Astrocyte of the hippocampus (primary cell): ENCODE measurements around the gene TCF7.

Experiments used
- DNase-seq: peaks from one replicate; pipeline ENCODE4 v3.0.0; 2011; ENCODE audit warnings: low read depth, low spot score

The TCF7 gene

DNA sequence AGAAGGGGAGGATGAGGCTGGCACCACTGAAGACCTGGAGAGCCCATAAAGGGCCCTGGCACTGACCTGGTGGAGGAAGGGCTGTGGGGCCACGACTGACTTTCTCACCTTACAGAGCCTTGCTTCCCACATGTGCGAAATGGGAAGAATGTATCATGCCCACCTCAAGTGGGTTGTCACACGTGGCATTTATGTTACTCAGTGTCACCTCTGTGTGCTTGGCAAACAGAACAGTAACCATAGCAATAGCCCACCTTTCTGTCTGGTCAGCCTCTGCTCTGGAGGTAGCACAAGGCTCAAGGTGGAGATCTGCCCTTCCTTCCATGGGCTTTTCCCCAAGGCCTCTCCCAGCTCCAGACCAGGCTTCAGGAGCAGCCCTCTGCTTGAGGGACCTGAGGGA lies 16.7 kb downstream of the TCF7 start:
- no peak for DNase-seq

DNA sequence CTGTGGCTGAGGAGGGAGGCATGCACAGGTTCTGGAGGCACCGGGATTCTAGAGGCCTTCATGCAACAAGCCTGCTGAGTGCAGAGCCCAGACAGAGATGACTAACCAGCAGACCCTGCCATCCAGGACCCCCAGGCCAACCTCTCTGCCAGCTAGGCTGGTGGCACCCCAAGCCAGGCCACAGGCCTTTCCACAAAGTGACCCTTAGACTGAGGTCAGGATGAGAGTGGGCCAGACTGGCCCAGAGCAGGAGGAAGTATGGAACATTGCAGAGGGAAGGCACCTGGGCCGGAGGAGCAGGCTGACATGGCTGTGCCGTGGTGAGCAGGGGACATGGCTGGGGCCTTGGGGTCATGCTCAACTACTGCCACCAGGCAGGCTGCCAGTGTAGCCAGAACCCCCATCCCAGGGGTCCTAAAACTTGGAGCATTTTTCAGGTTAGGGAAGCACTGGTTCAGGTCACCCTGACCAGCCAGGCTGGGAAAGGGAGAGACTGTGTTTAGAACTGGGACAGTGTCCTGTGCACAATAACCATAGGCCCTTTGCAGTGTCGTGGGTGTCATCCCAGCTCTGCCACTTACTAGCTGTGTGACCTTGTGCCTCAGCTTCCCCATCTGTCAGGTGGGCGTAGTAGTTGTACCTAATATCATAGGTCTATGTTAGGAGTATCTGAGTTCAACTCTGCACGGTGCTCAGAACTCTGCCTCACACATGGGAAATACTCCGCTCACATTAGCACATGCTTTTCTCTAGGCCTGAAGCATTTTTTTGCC lies 17.3 kb downstream of the TCF7 start:
- DNase-seq = no peak

DNA sequence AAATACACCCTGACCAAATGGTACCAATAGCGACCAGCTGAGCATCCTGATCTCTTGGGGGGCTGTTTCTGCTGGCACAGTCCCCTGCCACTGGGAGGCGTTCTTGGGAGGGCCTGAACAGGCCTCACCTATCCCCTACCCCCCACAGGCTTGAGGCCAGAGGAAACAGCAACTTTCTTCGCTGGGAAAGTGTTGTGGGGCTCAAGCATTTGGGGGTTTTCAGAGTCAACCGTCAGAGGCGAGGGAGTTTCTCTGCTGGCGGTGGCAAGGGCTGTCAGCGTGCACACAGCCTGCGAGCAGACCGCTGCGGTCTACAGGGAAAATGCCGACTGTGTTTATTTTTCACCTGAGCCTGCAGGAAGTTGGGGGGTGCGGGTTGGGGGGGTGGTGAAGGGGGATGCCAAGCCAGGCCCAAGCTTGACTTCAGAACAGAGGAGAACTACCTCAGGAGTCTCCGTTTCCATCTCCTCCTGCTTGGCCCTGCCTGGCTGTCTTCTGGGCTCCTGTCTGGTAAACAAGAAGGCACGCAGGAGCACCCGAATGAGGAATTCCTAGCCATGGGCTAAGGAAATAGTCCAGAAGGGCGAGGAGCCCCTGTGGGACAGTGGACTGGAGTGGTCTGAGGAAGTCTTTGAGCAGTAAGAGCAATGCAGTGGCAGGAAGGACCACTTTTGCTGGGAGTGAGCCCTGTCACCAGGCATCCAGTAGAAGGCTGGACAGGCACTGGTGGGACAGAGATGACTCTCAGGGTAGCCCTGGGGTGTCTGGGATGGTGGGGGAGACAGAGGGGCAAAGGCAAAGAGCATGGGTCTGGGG lies 18.1 kb downstream of the TCF7 start:
- no peak for DNase-seq

DNA sequence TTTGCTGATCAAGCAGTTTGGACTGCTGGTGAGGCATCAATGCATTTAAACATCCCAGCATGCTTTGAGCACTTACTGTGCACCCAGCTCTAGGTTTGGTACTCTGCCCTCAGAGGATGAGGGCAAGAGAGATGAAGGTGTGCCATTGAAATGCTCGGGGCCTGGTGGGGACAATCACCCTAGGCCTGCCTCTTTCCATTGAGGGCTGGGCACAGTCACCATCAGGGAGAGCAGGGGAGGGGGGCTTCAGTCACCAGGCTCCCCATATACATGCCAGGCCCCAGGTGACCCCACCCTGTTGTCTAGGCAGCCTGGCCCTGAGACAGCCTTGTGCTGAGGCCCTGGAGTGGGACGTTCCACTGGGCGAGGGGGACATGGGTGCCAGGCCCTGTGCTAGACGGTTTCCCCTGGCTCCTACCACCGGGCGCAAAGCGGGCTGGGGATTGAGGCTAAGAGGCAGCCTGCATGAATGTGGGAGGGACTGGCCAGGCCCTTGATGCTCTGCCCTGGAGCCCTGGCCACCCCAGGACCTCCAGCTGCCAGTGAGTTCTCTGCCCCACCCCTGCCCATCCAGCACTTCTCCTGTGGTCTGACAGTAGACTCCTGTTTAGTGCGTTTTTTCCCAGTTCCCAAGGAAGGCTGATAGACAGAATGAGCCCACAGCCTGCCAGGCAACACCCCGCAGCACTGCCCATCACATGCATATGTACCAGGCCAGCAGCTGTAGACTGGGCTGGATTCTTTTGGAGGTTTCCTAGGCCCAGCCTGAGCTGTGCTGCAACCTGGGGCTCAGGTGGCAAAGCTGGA lies 18.9 kb downstream of the TCF7 start:
- DNase-seq = no peak

DNA sequence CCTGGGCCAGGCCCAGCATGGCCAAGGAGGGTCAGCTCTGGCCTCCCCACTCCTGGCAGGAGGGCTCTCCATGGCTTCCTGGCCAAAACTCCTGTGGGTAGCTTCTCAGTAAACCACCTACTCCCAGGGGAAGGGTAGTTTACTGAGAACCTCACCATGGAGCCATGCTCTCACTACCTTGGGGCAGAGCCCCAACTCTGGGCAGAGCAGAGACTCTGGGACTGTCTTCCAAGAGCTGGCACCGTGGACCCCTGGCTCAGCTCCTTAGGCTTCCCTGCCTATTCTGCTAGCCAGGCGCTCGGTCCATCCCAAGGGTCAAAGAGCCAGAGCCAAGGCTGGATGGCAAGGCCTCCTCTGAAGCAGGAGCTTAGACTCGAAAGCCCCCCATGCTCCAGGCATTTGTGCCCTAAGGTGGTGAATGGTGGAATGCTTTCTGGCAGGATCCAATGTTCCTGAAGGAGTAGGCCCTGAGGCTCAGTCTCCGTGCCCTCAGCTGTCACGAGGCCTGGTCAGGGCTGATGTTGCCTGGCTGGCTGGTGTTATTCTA lies 19.6 kb downstream of the TCF7 start:
- no peak for DNase-seq

DNA sequence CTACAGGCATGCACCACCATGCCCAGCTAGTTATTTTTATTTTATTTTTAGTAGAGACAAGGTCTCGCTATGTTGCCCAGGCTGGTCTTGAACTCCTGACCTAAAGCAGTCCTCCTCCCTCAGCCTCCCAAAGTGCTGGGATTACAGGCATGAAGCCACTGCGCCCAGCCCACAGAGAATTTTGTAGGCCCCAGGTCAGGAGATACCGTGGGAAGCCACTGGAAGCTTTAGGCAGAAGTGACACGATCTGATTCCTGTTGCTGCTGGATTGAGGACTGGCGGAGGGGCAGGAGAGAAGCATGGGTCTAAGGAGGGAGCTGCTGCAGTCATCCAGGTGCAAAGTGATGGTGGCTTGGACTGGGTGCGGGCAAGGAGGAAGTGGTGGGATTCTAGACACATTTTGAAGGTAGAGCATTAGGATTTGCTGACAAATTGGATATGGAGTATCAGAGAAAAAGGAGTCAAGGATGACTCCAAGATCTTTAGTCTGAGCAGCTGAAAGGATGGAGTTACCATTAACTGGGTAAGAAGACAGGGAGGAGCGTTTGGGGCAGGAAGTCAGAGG lies 20.7 kb downstream of the TCF7 start:
- DNase-seq = no peak

DNA sequence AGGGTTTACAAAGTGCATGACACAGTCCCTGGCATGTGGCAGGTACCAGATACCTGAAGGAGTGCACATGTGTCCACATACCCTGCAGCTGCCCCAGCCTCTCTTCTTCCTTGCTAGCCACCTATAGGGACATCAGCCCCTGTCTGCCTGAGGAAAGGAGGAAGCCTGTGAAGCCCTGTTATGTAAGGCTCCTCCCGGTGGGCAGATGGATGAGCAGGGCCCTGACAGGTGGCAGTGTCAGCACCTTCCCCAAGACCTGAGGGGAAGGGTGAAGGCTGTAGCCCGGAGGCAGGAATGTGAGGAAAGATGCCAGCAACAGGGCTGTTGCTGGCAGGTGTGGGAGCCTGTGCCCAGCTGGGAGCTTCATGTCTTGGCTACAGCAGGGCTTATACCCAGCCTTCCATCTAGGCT lies 21.7 kb downstream of the TCF7 start:
- DNase-seq = no peak

DNA sequence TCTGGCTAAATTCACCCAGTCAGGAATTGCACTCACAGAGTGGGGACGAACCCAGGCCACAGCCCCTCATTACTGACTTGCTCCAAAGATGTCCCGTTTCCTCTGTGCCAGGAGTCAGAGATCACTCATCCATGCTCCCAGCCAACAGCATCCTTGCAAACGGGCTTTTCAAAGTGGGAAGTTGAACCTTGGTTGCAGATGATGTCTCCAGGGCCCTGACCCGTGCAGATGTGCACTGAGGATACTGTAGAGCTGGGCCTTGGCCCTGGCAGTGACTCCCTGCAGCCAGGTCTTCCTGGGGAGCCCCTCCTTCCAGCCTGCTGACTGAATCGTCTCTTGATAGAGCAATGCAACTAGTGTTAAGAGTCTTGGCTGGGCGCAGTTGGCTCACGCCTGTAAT lies 22.3 kb downstream of the TCF7 start:
- DNase-seq = no peak

DNA sequence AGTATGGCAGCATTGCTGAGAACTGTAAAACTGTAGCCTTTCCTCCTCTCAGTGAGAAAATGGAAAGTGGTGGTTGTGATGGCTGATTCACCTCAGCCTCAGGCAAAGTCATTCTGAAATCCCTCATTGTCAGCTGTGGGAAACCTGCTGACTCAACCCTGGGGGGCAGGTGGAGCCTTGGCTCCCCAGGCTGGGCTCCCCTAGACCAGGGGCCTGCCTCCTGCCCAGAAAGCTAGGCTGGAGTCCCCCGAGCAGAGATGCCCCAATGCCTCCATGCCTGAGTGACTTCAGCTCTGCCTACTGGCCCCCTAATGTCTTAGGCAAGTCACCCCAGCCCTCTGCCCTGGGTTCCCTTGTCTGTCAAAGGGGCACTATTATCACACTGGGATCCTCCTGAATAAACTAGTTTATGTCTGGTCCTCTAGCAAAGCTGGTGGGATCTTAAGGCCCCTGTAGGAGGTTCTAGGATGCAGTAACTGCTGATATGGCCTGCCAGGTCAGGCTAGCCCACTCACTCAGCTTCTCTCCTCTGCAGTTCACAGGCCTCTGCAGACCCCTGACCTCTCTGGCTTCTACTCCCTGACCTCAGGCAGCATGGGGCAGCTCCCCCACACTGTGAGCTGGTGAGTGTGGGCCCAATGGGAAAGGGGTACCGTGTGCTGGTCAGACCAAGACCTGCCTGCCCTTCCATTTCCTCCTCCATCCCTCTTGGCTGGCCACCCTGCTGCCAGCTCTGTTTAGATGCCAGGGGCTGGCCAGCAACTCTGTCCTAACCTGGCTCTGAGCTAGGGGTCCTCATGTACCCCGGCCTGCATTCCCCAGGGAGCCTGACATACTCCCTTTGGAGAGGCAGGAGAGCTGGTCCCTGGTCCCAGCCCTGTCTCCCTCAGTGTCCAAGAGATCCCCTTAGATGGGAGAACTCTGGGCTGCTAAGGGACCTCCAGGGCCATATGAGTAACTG lies 24.2 kb downstream of the TCF7 start:
- DNase-seq = peak; percentile 63

DNA sequence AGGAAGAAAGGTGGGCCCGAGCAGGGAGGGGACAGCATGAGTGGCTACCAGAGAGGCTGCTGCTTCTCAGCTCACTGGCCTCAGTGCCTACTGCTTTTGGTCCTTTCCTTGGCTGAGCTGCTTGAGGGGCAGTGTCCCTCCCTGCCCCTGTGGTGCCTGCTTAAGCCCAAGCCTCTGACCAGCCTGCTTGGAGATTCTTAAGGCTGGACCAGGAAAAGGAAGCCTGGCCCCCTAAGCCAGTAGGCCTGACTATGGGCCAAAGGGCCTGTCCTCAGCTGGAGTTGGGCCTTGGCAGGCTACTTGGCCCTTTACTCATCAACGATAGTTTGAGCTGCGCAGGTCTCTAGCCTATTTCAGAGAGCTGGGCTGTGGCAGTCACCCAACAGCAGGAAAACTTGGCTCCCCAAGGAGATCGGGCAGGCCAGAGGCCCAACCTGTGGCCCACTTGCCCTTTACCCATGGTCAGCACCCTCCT lies 24.9 kb downstream of the TCF7 start:
- DNase-seq = no peak

DNA sequence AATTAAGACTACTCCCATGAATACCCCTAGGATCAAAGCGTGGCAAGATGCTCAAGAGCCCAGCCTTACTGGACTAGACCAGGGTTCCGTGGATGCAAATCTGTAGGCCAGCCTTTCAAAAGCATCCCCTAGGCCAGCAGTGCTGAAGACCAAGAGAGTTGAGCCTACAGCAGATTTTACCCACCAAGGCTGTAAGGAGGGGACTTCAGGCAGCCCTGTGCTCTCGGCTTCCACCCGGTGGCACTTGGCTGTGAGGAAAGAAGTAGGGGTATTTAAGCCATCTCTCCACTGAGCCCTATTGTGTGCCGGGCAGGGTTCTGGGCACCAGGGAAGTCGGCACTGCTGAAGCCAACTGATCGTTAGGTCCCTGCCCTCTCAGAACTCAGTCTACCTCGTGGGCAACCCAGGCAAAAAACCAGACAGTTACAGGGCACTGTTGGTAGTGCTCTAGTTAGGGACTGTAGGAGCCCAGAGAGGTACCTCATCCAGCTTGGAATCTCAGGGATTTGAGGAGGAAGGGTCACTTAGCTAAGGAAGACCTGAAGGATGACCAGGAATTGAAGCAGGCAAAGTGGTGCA lies 25.5 kb downstream of the TCF7 start:
- no peak for DNase-seq

DNA sequence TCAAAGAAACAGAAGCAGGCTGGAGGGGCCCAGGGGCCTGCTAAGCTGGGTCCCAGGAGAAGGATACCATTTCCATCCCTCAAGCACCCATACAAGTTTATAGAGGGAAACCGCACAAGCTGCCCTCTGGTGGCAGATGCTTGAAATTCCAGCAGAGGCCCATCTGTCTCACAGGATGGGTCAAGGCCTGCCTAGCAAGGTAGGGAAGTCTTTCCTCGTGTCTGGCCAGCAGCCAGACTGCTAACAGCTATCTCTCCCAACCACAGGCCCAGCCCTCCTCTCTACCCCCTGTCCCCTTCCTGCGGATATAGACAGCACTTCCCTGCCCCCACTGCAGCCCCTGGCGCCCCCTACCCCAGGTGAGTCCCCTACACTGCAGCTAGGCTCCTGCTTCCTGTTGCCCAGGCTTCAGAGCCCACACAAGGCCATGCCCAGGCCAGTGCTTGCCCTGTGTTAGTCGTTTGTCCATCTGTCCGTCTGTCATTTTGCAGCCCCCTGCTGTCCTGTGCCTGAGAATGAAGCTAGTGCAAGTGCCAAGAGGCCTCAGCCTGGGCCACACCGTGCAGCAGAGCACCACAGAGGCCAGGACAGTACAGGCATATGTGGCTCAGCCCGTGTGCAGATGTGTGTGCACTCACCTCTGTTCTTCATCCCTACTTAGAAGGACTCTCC lies 26.2 kb downstream of the TCF7 start:
- peak; percentile 83 for DNase-seq

DNA sequence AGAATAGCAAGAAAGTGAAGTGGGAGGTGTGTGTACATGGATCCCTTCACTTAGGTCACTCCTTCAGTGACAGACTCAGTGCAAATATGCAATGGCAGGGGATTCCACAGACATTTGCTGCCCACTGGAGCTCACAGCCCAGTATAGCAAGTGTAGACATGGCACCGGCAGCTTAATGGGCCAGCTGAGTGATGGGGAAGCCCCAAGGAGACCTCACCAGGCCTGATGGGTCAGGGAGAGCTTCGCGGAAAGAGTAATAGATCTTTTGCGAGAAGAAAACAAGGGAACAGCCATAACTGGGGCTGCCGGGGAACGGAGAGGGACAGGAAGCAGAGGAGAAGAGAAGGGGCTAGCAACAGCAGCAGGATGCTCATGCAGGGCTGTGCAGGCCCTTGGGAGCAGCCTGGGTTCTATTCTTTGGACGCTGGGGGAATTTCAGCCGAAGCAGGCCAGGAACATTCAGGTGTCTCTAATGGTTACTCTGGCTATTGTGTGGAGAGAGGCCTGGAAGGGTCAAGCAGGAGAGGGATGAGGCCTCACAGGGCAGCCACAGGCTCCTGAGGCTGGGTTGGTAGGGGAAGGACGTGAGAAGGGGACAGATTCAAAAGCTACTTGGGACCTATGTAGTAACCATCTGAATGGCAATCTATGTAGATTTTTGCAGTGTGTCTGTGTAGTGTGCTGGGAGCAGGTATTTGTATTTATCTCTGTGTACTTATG lies 27.0 kb downstream of the TCF7 start:
- DNase-seq = peak; percentile 31

DNA sequence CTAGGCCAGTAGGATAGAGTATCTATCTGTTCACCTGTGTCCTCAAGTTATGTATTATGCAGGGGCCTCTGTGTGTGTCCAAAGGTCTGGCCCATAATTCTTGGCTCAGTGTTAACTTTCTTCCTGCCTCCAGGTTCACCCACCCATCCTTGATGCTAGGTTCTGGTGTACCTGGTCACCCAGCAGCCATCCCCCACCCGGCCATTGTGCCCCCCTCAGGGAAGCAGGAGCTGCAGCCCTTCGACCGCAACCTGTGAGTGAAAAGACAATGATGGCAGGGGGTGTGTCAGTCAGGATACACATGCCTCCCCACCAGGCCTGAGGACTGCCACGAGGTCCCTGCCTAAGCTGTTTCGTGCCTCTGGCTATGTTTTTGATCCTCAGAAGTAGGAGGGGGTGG lies 27.6 kb downstream of the TCF7 start:
- DNase-seq = no peak

DNA sequence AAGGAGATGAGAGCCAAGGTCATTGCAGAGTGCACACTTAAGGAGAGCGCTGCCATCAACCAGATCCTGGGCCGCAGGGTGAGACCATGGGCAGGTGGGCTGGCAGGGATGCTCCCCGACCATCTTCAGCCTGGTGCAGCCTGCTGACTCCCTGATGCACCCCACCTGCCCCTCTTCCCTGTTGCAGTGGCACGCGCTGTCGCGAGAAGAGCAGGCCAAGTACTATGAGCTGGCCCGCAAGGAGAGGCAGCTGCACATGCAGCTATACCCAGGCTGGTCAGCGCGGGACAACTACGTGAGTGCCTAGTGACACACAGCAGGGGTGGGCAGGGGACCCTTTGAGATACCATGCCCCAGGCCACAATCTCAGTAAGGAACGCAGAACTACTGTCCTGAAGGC lies 28.3 kb downstream of the TCF7 start:
- DNase-seq = no peak

DNA sequence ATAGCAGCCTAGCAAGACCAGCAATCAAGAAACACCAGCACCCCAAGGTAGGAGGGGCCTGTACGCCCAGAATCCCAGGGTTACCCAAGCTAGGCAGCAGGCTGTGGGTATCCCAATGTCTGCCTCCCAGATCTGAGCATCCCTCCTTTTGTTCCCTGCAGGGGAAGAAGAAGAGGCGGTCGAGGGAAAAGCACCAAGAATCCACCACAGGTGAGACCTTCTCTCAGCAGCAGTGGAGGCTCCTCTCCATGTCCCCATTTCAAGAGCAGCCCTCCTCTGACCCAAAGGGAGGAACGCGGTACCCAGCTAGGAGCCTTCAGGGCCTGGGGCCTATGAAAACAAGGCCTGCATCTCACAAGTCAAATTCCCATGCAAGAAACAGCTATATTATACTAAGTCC lies 28.9 kb downstream of the TCF7 start:
- no peak for DNase-seq

DNA sequence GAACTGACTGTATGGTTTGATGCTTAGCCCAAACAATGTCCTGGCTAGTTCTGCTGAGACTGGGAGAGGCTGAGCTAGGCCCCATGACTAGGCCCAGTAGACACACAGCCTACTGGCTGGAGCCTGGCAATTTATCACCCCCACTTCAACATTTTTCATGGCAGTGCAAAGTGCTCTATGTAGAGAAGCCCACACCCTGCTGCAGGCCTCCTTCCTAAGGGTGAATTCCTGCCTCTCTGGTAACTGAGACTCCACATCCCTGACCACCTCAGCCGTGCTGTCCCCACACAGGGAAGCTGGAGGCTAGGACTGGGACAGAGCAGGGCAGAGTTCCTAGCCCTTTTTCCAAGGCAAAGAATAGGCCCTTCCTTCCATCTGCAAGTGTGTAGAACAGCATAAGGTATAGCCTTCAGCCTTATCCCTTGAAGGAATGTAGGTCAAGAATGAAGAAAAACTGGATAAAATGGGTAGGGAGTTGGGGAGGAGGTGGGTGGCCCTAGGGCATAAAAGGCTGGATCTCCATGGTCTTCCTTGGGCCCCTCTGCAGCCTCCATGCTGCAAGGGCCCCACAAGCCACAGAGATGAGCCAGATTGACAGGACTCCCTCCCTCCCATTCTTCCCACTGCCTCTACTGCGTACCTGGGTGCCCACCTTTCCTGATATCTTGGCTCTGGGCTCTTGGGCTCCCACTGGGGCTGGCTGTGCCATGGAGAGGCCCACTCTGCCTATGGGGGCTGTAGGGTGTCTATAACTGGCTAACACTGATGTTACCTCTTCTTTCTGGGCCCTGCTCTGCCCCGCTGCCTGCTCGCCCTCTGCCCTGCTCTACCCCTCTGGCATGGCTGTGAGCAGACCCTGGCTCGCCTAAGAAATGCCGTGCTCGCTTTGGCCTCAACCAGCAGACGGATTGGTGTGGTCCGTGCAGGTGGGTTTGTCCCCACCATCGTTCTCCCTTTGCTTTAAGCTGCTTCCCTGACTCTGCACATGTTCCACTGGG lies 29.8 kb downstream of the TCF7 start:
- no peak for DNase-seq
